DMS114 treated with DMSO at 0.1 percent for 48 hours (cell line): ENCODE measurements around the gene KDM4C.

Experiments used
- DNase-seq: peaks from one replicate; lab custom pipeline; 2025; ENCODE audit not compliant: unreplicated experiment; lab: John Stamatoyannopoulos, UW

KDM4C gene

DNA sequence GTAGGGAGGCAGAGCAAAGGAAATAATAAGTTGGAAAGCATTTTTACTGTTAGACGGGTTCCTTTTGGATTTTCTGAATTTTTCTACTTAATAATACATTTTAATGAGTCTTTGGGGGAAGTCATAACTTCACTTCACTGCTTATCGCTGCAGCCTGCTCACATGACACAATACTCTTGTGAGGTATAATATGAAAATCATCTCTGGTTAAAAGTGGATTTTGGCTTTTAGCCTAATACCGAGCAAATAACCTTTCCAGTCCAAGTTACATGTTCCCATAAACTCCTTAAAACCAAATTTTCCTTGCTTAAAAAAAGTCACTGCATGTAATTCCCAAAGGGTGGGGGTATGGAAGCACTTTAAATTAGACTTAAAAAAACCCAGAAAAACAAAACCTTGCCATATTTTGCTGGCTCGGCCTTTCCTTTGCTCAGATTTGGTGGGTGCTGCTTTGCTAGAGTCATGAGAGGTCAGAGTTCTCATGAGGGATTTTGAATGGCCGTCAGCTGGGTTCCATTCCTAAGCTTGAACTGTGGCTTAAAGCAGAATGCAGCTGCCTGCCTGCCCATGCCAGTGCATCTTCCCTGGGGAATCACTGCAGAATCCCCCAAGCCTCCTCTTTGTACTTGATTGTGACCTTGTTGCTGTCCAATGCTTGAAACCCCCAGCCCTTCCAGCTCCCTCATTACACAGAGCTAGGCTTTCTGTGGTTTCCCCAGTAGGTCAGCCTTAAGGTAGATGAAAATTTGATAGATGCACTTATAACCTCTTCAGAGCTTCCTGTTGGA lies 331.8 kb downstream of the KDM4C start:
- DNase-seq: no peak

DNA sequence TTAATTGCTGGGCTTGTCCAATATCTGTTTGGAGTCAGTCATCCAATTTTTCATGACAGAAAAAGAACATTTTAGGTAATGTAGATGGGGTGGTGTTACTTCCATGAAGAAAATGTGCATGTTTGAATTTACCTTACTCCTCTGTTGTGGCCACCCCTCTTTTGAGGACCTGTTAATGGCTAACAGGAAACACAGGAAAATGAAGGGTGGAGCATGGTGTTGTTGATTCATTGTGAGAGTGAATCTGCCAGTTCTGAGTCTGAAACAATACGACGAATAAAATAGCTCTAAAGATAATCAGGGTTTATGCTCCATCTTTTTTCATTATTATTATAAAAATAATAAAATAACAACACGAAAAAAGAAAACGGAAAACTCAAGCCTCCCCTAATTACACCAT lies 335.3 kb downstream of the KDM4C start:
- no peak for DNase-seq

DNA sequence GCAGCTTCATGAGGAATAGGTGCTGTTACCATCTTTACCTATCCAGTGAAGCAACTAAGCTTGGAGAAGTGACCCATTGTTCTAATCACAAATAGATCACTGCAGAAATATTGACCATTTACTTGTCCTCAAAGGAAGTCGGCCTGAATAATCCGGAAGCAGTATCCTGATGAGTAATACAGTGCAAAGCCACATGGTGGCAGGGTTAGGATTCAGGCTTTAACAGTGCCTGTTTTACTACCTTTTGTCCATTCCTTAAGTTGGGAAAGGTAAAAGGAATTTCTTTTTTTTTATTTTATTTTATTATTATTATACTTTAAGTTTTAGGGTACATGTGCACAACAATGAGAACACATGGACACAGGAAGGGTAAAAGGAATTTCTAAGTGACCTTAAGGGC lies 336.3 kb downstream of the KDM4C start:
- no peak for DNase-seq

DNA sequence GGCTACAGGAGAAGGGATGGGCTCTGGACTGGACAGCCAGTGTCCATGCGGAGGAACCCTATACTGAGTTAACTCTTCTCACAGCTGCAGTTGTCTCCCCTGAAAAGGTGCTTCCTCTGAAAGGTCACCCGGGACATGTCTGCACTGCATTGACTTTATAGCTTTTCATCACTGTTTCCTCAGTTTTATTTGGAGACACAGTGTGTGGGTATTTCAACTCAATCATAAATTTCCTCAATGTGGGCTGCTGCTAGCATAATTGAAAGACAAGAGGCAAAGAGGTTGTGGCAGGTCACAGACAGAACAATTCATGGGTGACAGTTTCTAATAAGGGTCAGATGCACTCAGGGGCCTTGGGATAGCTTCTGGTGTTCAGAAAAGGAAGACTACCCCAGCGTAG lies 336.8 kb downstream of the KDM4C start:
- no peak for DNase-seq

DNA sequence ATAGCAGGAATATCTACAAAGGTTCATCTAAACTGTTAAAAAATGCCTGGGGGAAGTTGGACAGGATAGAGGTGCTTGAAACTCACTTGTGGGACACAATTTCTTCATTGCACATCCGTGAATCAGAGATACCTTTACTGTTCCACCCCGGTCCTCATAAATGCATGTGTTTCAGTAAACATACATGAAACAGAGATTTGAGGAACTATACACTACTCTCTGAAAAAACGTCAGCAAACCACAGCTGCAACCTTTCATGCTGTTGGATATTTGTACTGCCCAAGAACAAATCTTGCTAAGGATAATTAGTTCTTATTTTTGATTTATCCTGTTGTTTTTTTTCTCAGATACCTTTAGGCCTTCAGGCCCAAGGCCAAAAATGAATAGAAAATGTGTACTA lies 337.3 kb downstream of the KDM4C start:
- no peak for DNase-seq

DNA sequence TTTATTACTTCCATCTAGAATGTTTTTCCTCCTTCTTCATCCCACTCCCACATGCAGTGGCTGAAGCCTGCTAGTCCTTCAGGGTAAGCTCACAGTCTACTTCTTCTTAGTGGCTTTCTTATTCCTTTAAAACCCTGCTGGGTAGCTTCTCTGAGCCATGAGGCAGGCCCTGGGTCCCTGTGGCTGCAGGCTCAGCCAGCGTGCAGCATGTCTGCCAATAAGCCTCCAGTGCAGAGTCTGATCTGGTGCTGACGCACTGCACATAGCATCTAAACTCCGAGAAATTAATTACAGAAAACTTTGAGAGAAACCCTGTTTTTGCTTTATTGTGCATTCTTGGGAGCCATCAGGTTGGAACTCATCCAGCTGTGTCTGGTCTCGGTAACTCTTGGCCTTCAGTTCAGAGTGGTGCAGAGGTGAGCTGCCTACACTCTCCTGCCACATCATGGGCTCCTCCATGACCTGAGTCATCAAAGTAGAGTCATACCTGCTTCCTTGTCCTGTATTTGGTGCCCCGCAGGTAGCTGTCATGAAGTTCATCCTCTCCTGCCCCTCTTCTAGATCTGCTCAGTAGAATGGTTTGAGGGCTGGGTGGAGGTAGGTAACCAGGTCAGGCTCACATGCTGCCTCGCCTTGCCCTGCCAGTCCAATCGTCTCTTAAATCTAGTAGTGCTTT lies 339.4 kb downstream of the KDM4C start:
- DNase-seq: no peak

DNA sequence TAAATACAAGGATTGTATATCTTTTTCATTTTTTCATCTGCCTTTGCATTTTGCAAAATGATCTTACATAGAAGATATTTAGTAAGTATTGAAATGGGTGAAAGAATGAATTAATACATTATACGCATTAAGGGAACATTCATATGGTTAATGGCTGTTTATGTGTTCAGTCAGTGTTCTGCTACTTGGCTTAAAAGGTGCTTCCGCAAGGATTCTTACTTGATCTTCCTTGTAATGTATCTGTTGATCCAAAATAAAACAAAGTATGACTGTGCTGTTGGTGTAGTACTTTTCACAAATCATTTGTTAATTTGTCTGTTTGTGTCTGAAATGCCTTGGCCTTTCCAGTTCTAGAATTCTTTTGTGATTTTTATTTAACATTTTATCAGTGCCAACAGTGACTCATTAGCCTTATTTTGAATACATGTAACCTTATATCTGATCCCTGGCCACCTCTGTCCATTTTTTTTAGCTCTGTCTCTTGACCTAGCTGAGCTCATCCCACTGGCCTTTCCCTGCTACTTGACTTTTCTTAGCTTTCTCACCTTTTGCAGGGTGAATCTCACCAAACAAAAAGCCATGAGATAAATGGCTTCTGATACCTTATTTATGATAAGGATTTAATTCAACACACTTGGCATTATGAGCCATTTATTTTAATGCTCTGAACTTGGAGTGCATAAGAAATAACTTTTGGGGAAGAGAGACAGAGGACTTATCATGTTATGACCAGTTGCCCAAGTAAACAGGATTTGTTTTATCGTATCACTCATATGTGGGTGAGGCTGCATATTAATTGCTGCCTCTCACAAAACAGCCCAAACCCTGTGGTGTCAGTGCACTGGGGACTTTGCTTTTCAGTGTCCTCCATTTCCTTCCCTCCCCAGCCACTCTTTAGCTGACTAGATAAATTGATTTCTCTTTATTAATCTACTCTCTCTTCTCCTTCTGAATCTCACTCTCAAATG lies 340.3 kb downstream of the KDM4C start:
- DNase-seq: no peak

DNA sequence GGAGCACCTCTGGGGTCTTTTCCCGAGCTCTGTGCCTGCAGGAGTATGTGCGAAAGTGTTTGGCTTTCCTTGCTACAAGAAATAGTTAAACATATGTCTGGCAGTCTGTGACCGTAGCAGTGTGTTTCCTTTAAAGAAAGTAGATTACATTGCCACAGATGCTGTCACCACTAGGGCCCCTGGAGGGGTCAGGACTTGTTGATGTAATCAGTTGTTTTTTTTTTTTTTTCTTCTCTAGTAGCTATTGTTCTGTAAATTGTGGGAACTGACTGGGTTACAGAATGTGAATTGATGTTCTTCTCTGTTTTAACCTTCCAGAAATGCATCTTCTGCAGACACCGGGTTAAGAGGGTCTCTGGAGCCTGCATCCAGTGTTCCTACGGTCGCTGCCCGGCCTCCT lies 345.6 kb downstream of the KDM4C start:
- no peak for DNase-seq

DNA sequence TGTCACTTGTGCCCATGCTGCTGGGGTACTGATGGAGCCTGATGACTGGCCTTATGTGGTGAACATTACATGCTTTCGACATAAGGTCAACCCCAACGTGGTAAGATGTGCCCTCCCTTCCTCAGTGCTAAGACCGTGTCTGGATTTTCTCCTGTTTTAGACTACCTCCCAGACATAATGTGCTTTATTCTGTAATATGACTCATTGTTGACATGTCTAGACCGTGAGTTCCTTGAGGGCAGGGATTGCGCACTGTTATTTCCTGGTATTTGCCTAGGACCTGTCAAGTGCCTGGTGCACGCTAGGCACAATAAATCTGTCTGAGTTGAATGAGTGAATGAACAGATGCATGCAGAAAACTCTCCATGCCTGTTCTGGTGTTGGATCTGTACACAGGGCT lies 346.0 kb downstream of the KDM4C start:
- DNase-seq: no peak

DNA sequence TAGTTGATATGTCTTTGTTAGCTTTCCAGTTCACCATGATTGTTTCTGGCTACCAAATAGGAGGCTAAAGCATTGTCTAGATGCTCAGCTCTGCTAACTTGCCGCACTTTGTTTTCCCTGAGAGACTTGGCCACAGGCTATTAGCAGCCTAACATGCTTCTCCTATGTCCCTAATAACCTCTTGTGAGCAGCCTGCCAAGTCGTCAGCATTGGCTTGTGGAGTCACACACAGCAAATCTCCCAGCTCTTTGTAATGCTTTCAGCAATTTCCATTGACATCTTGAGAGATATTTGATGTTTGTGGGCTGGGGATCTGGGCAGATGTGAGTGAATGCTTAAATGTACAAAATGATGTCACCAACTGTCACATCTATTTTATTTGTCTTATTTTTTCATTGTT lies 346.9 kb downstream of the KDM4C start:
- no peak for DNase-seq

DNA sequence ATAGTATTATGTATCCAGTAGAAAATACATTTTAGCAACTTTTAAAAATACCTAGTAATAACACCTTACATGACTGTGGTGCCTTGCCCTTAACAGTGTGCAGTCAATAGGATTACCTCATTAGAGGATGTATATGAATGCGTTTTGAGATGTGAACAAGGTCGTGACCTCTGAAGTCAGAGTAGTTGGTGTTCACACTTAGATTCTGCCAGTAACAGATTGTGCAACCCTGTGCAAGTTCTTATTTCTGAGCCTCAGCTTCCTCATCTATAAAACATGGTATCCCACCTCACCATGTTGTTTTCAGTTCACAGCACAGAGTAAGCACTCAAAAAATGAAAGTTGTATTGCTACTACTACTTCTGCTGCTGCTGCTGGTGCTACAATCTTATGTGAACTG lies 347.3 kb downstream of the KDM4C start:
- no peak for DNase-seq

DNA sequence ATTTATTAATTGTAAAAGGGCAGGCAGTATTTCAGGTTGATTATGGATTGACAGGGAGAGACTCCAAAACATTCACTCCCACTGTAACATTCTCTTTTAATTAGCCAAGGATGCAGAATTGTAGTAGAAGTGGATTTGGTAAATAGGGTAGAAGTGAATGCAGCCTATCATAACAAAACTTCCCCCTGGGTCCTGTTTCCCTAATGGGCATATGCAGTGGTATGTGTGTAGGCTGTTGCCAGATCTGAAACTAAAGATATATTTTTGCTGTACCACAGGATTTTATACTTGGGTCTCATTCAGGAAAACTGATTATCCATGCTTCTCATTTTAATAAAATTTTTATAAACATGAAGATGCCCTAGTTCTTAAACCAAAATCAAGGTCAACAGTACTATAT lies 351.2 kb downstream of the KDM4C start:
- DNase-seq: no peak

DNA sequence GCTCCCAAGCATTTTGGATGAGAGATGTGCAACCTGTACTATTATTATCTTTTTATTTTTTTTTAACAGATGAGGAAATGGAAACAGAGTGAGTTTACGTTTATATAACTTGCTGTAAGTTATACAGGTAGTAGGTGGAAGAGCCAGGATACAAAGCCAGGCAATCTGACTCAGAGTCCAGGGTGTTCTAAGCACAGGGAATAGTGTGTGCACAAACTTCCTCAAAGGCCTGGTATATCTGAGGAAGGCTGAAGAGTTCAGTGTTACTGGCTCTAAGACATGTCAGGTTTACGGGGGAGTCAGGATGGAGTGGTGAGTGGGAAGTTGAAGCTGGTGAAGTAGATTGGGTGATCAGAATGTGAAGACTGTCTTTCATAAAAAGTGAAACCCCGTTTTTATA lies 353.6 kb downstream of the KDM4C start:
- DNase-seq: no peak

DNA sequence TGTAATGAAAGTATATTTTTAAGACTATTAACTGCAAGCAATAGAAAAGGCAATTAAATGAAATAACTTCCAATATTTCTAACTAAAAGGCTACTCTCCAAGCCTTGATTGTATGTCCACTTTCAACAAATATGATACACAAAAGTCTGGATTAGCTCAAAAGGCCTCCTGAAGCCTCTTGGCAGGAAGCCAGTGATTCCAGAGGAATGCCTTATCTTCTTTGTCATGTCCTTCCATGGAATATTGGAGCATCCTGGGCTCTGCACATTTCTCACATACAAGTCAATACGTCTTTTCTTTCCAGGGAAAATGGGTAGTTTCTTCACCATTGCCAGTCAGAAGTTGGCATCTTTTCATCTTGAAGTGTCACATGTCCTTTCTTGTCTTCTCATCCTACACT lies 357.8 kb downstream of the KDM4C start:
- DNase-seq: no peak

DNA sequence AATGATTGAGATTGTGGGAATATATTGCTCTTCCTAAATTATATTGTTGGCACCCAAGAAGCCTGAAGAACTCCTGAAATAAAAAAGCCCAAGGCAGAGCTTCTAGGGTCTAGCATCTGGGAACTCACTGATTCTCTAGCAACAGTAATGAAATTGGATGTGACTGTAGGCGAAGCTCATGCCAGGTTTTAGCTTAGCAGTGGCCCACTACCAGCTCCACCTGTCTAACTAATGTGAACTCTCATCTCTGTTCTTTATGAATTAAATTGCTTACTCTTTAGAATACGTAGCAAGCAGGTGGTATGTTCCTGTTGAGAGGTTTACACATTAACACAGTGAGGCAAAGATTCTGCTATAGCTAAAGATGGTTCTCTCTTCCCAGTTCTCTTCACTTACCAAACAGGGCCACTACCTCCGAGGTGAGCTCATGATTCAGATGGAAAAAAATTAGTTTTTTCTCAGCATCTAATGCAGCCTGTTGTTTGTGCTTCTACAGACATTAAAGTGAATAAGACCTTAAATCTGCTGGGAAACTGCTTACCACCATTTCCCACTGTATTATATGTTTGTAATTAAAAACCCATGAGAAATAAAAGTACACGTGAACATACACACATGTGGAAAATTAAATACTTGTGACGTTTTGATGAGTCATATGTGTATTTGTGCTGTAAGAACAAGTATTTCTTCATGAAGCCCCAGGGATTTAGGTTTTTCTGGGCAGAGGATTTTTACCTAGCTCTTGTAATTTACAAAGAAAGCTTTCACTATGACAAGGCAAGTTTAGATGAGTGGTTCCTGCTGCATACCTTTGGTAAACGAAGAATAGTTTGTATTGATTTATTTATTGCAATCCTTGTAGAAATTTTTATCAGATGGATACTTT lies 360.1 kb downstream of the KDM4C start:
- DNase-seq: no peak

DNA sequence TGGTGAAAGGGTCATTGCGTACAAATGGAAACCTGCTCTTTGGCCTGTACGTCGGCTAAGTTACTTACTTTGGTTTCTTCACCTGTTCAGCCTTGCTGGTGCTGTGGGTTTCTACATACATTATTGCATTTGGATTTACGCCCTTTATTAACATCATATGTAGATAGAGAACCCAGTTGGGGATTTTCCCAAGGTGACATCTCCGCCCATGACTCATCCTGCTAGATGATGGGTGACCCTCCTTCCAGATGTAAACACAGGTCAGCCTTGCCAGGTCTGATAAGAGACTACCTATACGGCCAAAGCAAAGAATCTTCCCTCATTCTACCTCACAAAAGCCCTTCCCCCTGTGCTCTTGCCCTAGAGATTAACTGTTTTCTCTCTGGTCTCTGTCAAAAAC lies 360.9 kb downstream of the KDM4C start:
- DNase-seq: no peak

DNA sequence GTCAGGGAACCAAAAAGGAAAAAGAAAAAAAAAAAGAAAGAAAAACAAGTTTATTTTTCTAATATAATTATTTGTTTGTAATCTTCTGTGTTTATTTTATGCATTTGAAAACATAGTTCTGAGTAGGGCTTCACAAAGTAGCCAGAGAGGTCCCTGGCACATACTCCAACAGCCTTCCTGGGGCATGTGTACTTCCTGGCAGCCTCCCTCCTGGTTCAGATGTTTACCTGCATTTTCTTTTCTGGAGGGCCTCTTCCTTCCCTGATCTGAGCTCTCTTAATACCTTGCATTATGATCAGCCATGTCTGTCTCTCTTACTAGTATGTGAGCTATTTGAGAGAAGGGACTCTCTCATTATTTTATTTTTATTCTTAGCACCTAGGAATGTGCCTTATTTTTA lies 361.8 kb downstream of the KDM4C start:
- DNase-seq: no peak

DNA sequence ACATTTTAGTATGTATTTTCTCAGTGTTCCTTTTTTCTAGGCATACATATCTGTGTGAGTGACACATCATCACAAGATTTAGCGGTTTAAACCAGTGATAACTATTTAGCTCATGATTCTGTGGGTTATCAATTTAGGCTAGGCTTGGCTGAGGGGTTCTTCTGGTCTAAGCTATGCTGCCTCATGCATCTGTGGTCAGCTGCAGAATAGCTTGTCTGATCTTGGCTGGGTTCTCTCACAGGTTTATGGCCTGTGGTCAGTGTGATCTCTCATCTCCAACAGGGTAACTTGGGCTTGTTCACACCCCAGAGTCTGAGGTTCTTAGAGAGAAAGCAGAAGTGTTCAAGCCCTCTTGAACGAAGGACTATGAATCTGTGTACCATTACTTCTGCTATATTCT lies 363.3 kb downstream of the KDM4C start:
- no peak for DNase-seq

DNA sequence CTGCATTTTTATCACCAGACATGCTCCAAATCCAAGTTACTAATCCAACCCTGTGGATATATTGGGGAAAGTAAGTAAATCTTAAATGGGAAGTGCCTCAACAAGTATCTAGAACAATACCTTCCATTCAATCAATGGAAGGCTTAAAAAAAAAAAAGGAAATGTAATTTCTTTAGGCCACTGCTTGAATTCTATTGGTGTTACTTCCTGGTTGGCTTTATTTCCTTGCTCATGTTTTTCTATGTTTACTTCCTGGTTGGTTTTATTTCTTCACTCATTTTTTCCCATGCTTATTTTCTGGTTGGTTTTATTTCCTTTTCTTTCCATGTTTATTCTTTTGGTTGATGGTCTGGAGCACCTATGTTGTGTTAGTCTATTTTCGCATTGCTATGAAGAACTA lies 363.9 kb downstream of the KDM4C start:
- DNase-seq: no peak

DNA sequence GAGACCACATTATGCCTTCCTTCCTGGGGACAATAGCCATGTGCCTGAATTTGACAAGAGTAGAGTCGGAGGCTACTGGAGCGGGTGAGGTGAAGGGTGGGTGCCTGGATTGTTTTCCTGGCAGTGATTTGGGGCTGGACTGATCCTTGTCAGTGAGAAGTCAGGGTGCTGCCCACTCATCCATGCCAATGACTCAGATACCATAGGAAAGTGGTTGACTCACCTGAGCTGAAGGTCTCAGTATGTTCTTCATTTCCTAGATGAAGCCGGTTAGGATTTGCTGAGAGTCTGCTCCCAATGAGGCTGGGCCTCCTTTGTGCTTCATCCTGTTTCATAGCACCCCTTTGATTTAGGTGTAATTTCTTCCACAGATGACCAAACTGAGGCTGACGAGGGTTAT lies 366.0 kb downstream of the KDM4C start:
- DNase-seq: no peak

DNA sequence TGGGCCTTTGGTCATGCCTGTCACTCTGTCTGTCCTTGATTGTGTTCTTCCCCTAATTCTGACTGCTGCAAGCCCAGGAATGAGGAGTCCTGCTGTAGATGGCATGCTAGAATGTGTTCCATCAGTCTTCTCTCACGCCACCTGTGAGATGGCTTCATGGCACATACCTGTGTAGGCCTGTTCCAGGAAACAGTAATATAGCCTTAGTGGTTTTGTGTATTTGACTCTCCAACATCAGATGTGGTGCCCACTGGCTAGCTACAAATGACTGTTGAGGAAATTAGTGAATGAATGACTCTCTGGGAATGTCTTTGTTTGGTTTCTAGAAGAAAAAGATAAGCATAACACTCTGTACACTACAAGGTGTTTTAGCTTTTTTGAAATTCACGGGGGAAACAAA lies 367.5 kb downstream of the KDM4C start:
- no peak for DNase-seq
